ENCODE measurements around the gene ATF6. TPM values are rescaled to one million over a fixed set of nuclear protein-coding genes. Genes with fewer than 3 reads are reported as not detected.

ATF6 gene
- total RNA-seq, 4 donors from 2014 or later = 26.1 to 35.4 (median 32.3) TPM

DNA sequence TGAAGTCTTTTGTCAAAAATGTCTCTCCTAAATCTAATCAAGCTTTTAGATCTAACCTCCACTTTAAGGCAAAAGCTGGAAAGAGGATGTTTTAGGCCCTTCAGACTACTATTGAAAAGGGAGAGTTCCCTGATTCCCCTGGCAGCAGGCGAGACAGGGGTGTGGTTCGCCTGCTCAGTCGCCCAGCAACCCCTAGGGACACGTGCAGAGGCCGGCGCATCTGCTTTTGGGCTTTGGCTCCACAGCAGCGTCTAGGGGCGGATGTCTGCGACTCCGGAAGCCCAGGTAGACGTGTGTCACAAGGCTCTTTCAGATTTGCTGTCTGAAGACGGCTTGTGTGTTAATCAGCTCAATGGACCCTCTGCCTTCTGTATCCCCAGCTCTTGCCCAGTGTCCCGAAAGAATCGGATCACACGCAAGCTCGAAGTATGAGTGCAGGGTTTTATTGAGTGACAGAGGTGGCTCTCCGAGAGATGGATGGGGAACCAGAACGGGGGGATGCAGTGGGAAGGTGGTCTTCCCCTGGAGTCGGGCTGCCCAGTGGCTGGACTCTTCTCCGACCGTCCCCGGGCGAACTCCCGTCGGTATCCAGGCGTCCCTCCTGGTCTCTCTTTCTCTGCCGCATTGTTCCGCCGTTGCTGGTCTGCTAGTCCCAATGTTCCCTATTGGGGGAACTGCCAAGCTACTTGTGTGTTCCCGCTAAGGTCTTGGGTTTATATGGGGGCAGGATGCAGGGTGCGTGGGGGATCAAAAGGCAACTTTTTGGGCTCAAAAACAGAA lies 212.1 kb downstream of the ATF6 start:
- WGBS, 2 donors = 89 to 90% methylated on average over 31 of the region's 31 CpGs
- no peak for DNase-seq (ENCODE audit: low spot score in 2 of 2)
- Histone ChIP-seq H3K9me3 (no peaks in the 10 kb centered on the region), H3K4me3 (no peak overlapping the region), H3K36me3 (peaks cover 0 to 22% (median 0%) of the 10 kb centered on the region in 3 donors), H3K27ac (no peak overlapping the region), H3K4me1 (peaks cover 0 to 21% (median 5%) of the 10 kb centered on the region in 4 donors), H3K27me3 (no peaks in the 10 kb centered on the region)
- TF ChIP-seq POLR2A (IDR thresholded peaks at IDR 0.05) (no peak), EP300 (IDR thresholded peaks at IDR 0.05) (no peak)
- TF ChIP-seq, protein P1, sequence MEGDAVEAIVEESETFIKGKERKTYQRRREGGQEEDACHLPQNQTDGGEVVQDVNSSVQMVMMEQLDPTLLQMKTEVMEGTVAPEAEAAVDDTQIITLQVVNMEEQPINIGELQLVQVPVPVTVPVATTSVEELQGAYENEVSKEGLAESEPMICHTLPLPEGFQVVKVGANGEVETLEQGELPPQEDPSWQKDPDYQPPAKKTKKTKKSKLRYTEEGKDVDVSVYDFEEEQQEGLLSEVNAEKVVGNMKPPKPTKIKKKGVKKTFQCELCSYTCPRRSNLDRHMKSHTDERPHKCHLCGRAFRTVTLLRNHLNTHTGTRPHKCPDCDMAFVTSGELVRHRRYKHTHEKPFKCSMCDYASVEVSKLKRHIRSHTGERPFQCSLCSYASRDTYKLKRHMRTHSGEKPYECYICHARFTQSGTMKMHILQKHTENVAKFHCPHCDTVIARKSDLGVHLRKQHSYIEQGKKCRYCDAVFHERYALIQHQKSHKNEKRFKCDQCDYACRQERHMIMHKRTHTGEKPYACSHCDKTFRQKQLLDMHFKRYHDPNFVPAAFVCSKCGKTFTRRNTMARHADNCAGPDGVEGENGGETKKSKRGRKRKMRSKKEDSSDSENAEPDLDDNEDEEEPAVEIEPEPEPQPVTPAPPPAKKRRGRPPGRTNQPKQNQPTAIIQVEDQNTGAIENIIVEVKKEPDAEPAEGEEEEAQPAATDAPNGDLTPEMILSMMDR (IDR thresholded peaks at IDR 0.05) = no peak

DNA sequence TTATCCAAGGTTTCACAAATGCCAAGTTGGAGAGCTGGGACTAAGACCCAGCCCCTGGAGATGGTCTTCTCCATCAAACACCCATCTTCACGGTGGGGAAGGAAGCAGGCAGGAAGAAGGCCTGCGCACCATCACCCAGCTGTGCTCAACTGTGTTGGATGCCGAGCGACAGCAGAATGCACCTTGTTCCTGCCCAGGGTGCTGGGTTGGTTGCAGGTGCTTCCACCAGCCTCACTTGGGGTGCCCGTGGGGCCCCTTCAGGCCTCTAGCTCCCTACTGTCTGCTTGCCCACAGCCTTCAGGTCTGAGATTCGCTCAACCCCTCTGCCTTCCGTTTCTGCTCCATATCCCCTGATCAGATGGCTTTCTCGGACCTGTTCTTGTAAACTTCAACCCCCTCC lies 215.0 kb downstream of the ATF6 start:
- TF ChIP-seq POLR2A (IDR thresholded peaks at IDR 0.05) = no peak
- TF ChIP-seq EP300 (IDR thresholded peaks at IDR 0.05) = no peak
- TF ChIP-seq, protein P1 (IDR thresholded peaks at IDR 0.05) = no peak
- no peak overlapping the region for H3K4me3 ChIP-seq
- peaks cover 0 to 9% (median 0%) of the 10 kb centered on the region in 4 donors for H3K4me1 ChIP-seq
- H3K36me3 ChIP-seq = peaks cover 0 to 39% (median 0%) of the 10 kb centered on the region in 3 donors
- H3K27me3 ChIP-seq = no peaks in the 10 kb centered on the region
- H3K27ac ChIP-seq = peak overlapping the region in 2 of 4 donors; percentile 21 to 49
- DNase-seq (ENCODE audit: low spot score in 2 of 2) = no peak
- WGBS, 2 donors = 88 to 93% methylated on average over 8 of the region's 8 CpGs
- H3K9me3 ChIP-seq = no peaks in the 10 kb centered on the region

DNA sequence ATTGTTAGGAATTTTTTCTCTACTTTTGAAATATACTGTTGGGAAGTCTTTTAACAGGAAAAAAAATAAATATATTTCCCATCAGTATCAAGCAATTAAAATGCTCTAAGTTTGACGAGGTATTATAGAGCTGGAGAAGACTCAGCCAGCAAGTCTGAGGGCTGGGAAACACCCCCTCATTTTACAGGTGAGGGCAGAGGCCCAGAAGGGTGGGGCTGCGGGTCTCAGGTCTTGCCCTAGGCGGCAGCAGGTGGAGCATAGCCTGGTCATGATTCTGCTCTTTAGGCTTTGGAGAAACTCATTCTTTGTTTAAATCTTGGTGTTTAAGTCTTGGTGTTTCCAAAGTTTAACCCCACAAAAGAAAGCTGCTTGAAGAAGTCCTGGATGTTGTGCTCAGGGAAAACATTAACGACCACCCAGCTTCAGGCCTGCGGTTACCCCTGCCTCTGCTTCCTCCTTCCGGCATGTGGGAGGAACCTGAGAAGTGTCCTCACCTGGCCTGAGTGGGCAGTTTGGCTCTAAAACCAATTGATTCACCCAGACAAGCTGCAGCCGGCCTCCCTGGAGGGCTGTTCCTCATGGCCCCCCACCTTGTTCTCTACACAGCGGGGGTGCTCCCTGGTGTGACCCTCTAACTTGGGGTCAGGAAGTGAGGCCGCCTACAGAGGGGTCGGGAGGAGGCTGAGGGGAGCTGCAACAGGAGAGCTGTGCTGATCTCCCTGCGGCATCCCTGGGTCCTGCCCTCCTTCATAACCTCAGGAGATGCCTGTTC lies 215.8 kb downstream of the ATF6 start:
- 59 to 67% methylated on average over 11 of the region's 11 CpGs for WGBS, 2 donors
- H3K9me3 ChIP-seq = no peaks in the 10 kb centered on the region
- peaks cover 0 to 41% (median 0%) of the 10 kb centered on the region in 3 donors for H3K36me3 ChIP-seq
- DNase-seq (ENCODE audit: low spot score in 2 of 2) = no peak
- no peaks in the 10 kb centered on the region for H3K27me3 ChIP-seq
- no peak overlapping the region for H3K4me3 ChIP-seq
- peaks cover 0 to 16% (median 4%) of the 10 kb centered on the region in 4 donors for H3K4me1 ChIP-seq
- TF ChIP-seq POLR2A (IDR thresholded peaks at IDR 0.05) = no peak
- peak overlapping the region in 2 of 4 donors; percentile 13 to 49 for H3K27ac ChIP-seq

DNA sequence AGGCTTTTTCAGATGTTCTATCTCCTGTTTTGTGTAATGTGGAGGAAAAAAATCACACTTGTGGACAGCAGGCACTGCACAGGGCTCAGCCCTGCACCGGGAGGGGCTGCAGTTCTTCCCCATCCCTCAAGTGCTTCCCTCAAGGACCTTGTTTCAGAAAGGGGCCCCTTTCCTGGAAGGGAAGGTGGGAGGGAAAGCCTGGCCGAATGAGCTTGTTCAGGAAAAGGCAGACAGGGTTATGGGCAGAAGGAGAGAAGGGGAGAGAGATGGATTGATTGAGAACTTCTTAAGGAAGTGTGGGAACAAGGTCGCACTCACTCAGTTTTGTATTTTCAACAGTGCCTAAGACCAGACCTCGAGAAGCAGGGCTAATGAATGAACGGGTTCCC lies 216.4 kb downstream of the ATF6 start:
- Histone ChIP-seq H3K27ac (peak overlapping the region in 1 of 4 donors; percentile 30), H3K9me3 (peaks cover 0 to 6% (median 0%) of the 10 kb centered on the region in 4 donors), H3K27me3 (no peaks in the 10 kb centered on the region), H3K4me3 (no peak overlapping the region), H3K4me1 (peaks cover 0 to 16% (median 4%) of the 10 kb centered on the region in 4 donors), H3K36me3 (peaks cover 0 to 46% (median 0%) of the 10 kb centered on the region in 3 donors)
- TF ChIP-seq POLR2A (IDR thresholded peaks at IDR 0.05) = no peak
- no peak for TF ChIP-seq EP300 (IDR thresholded peaks at IDR 0.05)
- TF ChIP-seq, protein P1 (IDR thresholded peaks at IDR 0.05) = no peak
- no peak for DNase-seq (ENCODE audit: low spot score in 2 of 2)
- WGBS, 2 donors = 37 to 40% methylated on average over 5 of the region's 5 CpGs

DNA sequence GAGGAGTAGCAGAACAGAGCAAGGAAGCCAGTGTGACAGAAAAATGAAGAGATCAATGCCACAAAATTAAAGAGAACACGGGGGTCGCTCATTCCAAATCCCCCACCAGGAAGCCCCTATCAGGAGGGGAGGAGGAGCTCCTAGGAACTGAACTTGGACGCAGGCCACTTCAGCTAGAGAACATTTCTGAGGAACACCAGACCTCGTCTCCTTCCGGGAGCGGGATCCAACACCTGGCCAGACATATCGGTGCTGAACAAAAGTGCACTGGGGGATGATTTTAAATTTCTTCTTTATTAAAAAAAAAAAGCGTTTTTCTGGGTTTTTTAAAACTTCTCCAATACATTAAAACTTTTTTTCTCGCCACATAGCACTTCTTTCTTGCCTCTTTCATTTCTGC lies 216.8 kb downstream of the ATF6 start:
- H3K9me3 ChIP-seq = peaks cover 0 to 10% (median 0%) of the 10 kb centered on the region in 4 donors
- H3K27me3 ChIP-seq = no peaks in the 10 kb centered on the region
- H3K27ac ChIP-seq = peak overlapping the region in 1 of 4 donors; percentile 30
- WGBS, 2 donors = 77 to 78% methylated on average over 9 of the region's 9 CpGs
- no peak for DNase-seq (ENCODE audit: low spot score in 2 of 2)
- H3K36me3 ChIP-seq = peaks cover 0 to 50% (median 0%) of the 10 kb centered on the region in 3 donors
- peaks cover 0 to 16% (median 4%) of the 10 kb centered on the region in 4 donors for H3K4me1 ChIP-seq
- no peak overlapping the region for H3K4me3 ChIP-seq
- TF ChIP-seq POLR2A (IDR thresholded peaks at IDR 0.05) = no peak
- no peak for TF ChIP-seq EP300 (IDR thresholded peaks at IDR 0.05)
- TF ChIP-seq, protein P1 (IDR thresholded peaks at IDR 0.05) = no peak
